WI38 (cell line): ENCODE measurements around the gene ODAD3.

Source experiments
- H3K4me3 ChIP-seq: 2 replicates; pipeline ENCODE4 v1.5.1; 2011; ENCODE audit warnings: low read depth, mild to moderate bottlenecking, control low read depth, low read length
- CTCF ChIP-seq: IDR thresholded peaks from 2 replicates; pipeline ENCODE4 v1.5.1; 2012; ENCODE audit warnings: low read depth, mild to moderate bottlenecking, control low read depth, low read length

ODAD3 gene

GRCh38 chr19:11435057-11435832 lies at the start of gene ODAD3, which contains the start of gene PRKCSH:
ODAD3 (minus strand) TSS chr19:11435121; CDS start chr19:11435016, 105 bp downstream.
PRKCSH (plus strand) TSS chr19:11435635; CDS start chr19:11436118, 483 bp downstream.
- peak within 1 kb of the TSS; percentile 96 for H3K4me3 ChIP-seq
- peak; percentile 80 for TF ChIP-seq CTCF

GRCh38 chr19:11483366-11484111 lies 48.6 kb upstream of the ODAD3 start:
- no peak overlapping the region for H3K4me3 ChIP-seq
- TF ChIP-seq CTCF: no peak

- TF ChIP-seq CTCF: peak; percentile 84
- H3K4me3 ChIP-seq: peak overlapping the region; percentile 56
These were observed 47.6 kb upstream of the ODAD3 start for GRCh38 chr19:11482384-11483050.

GRCh38 chr19:11481534-11482383 lies 46.8 kb upstream of the ODAD3 start:
- no peak for TF ChIP-seq CTCF
- peak overlapping the region; percentile 56 for H3K4me3 ChIP-seq

- TF ChIP-seq CTCF: no peak
- H3K4me3 ChIP-seq: no peak within 1 kb of the TSS
These were observed 46.0 kb upstream of the ODAD3 start, which contains the start of gene ELAVL3 for GRCh38 chr19:11480715-11481533. ELAVL3 (minus strand) TSS chr19:11481046; CDS start chr19:11480608, 438 bp downstream.
